OCI-LY7 (cell line): ENCODE results near the gene ZNF827. TPM values are rescaled to one million over a fixed set of nuclear protein-coding genes. Genes with fewer than 3 reads are reported as not detected.

Experiments used
- BruUV-seq: library from RNA; stranded (reverse); fragments of 400-500 nt; replicated peaks from 2 replicates; lab custom pipeline; 2021; lab: Mats Ljungman, UMichigan
- CTCF ChIA-PET: fragments of 300-600 bp; sonication (Branson Sonifier 250); formaldehyde crosslinking; loops from one replicate; lab custom pipeline; 2022; ENCODE audit warnings: antibody characterized with exemption; ENCODE audit not compliant: unreplicated experiment; lab: Charles Lee
- POLR2A ChIA-PET: fragments of 300-600 bp; sonication (Branson Sonifier 250); formaldehyde crosslinking; loops from one replicate; lab custom pipeline; 2022; ENCODE audit warnings: antibody characterized with exemption; lab: Charles Lee
- DNase-seq: peaks from one replicate; pipeline ENCODE4 v3.0.0-alpha.2; 2015; ENCODE audit warnings: low spot score
- H2AFZ ChIP-seq: fragments of 200-600 bp; sonication (generic), shearing (Covaris generic); 2 replicates; pipeline ENCODE4 v1.6.1; 2014; ENCODE audit warnings: mild to moderate bottlenecking, antibody characterized with exemption, low read length, moderate library complexity
- H3K27ac ChIP-seq: fragments of 200-600 bp; sonication (generic); 2 replicates; pipeline ENCODE4 v1.5.1; 2014; ENCODE audit warnings: mixed run types, low read depth, mild to moderate bottlenecking, moderate library complexity, low read length, inconsistent platforms; ENCODE audit not compliant: poor library complexity, severe bottlenecking
- H3K36me3 ChIP-seq: fragments of 200-600 bp; sonication (generic); 2 replicates; pipeline ENCODE4 v1.6.1; 2014; ENCODE audit warnings: mild to moderate bottlenecking, antibody characterized with exemption, low read length, moderate library complexity, mixed read lengths; ENCODE audit not compliant: insufficient read depth
- H3K4me1 ChIP-seq: fragments of 200-600 bp; sonication (generic); 2 replicates; pipeline ENCODE4 v1.5.1; 2014; ENCODE audit warnings: mild to moderate bottlenecking, low read length; ENCODE audit not compliant: insufficient read depth, poor library complexity, severe bottlenecking
- H3K4me2 ChIP-seq: fragments of 200-600 bp; sonication (generic); 2 replicates; pipeline ENCODE4 v1.6.1; 2014; ENCODE audit warnings: mild to moderate bottlenecking, low read length
- H3K4me3 ChIP-seq: fragments of 200-600 bp; sonication (generic); 2 replicates; pipeline ENCODE4 v1.5.1; 2014; ENCODE audit warnings: mild to moderate bottlenecking, low read depth, low read length; ENCODE audit not compliant: poor library complexity, severe bottlenecking
- H3K79me2 ChIP-seq: fragments of 200-600 bp; sonication (generic); 2 replicates; pipeline ENCODE4 v1.6.1; 2016; ENCODE audit warnings: low read depth, mild to moderate bottlenecking, low read length, moderate library complexity, mixed read lengths; ENCODE audit not compliant: insufficient read depth
- H3K9me2 ChIP-seq: fragments of 200-600 bp; sonication (generic); 2 replicates; pipeline ENCODE4 v1.6.1; 2016; ENCODE audit warnings: mild to moderate bottlenecking, low read length, mixed read lengths; ENCODE audit not compliant: insufficient read depth
- H3K9me3 ChIP-seq: fragments of 200-600 bp; sonication (generic); 2 replicates; pipeline ENCODE4 v1.6.1; 2014; ENCODE audit warnings: mild to moderate bottlenecking, mixed run types, low read length, mixed read lengths
- H4K20me1 ChIP-seq: fragments of 200-600 bp; sonication (generic); 2 replicates; pipeline ENCODE4 v1.6.1; 2014; ENCODE audit warnings: mild to moderate bottlenecking, antibody characterized with exemption, low read length, moderate library complexity, mixed read lengths; ENCODE audit not compliant: insufficient read depth
- CTCF ChIP-seq: fragments of 200-600 bp; sonication (generic); conservative IDR thresholded peaks from 2 replicates; pipeline ENCODE4 v1.5.1; 2014; ENCODE audit warnings: mild to moderate bottlenecking, antibody characterized with exemption, low read length, moderate library complexity, mixed read lengths
- EZH2phosphoT487 ChIP-seq: fragments of 200-600 bp; sonication (generic); IDR thresholded peaks from 2 replicates; pipeline ENCODE4 v1.6.1; 2018; ENCODE audit warnings: low read depth, borderline replicate concordance, mild to moderate bottlenecking, mixed run types, antibody characterized with exemption, low read length, moderate library complexity, mixed read lengths
- intact Hi-C: fragments of 100-400 bp; cut with micrococcal nuclease; formaldehyde crosslinking; loops from one replicate; pipeline ENCODE4 v1.10.0; 2022; ENCODE audit not compliant: unreplicated experiment
- total RNA-seq, 2 experiments: library from RNA; depleted of rRNA in 1 of 2; stranded (reverse); fragments of >200 nt in 1 of 2; shearing (Covaris generic) in 1 of 2; gene quantifications; 2 replicates each; pipeline ENCODE4 v1.2.3, GENCODE V29; 2014 to 2022

Gene ZNF827
- total RNA-seq, 2 experiments from 2014 or later, result 15.1 to 42.9 TPM

- H3K27ac ChIP-seq, result no peak overlapping the region
- no TSS peak for BruUV-seq
- H3K9me3 ChIP-seq, result no peaks in the 10 kb centered on the region
- peaks cover 89% of the 10 kb centered on the region for H3K36me3 ChIP-seq
- TF ChIP-seq CTCF (peak; percentile 53), EZH2phosphoT487 (no peak)
- intact Hi-C loops, result no loop called here
- peak; percentile 13 for DNase-seq
- CTCF ChIA-PET, result no interaction called here
- H3K4me2 ChIP-seq, result no peak overlapping the region
- H3K4me1 ChIP-seq, result peaks cover 23% of the 10 kb centered on the region
- H2AFZ ChIP-seq, result no peak overlapping the region
- POLR2A ChIA-PET, result interaction anchor here (0.7 to 2.7 kb wide), 10 partner anchors 8 to 559 kb away, joined by 3 to 9 read pairs (median 4); no protein-coding TSS in a partner anchor
- peaks cover 12% of the 10 kb centered on the region; the same call in 1 of the 2 replicates for H4K20me1 ChIP-seq
- H3K4me3 ChIP-seq, result no peak overlapping the region
- no peaks in the 10 kb centered on the region for H3K9me2 ChIP-seq
- H3K79me2 ChIP-seq, result peaks cover 17% of the 10 kb centered on the region; the same call in 1 of the 2 replicates
These were observed 50.2 kb downstream of the ZNF827 start for GRCh38 chr4:145888393-145888792.

DNA sequence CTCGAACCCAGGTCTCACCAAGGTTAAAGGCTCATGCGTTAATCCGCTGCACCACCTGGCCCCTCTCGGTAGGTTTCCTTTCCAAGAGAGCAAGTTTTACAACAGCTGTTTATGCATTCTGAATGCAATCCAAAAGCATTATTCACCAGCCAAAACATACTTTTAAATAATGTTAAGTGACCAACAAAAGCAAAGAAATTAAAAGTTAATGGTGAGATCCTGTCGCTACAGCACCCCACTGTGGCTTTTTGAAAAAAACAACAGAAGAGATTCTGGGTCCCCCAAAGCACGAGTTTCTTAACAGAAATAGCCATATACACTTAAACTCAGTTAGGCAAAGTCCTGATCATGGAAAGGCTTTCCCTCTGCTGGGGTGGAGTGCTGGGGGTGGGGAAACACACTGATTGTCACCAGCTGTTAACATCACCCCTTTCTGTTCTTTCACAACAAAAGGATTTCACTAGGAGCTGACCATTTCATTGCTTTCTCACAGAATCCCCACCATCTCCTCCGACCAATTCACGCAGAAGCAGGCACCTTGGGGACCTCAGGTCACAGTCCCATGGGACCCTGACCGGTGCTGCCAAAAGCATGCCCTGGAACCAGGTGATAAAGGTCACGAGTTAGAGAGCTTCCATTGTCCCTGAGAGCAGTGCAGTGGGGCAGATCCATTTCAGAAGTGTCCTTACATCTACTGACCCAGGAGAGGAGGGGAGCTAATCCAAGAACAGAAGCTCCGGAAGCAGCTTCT, 51.2 kb downstream of the ZNF827 start:
- peaks cover 97% of the 10 kb centered on the region for H3K36me3 ChIP-seq
- TF ChIP-seq CTCF (no peak), EZH2phosphoT487 (no peak)
- no TSS peak for BruUV-seq
- ChIA-PET POLR2A (interaction anchor here (0.6 to 2.7 kb wide), 8 partner anchors 8 to 55 kb away, joined by 3 to 9 read pairs (median 5); no protein-coding TSS in a partner anchor), CTCF (no interaction called here)
- peaks cover 13% of the 10 kb centered on the region; the same call in 1 of the 2 replicates for H4K20me1 ChIP-seq
- H2AFZ ChIP-seq, result no peak overlapping the region
- H3K4me2 ChIP-seq, result peak overlapping the region; percentile 19; the same call in 1 of the 2 replicates
- no peaks in the 10 kb centered on the region for H3K9me3 ChIP-seq
- peak; percentile 26 for DNase-seq
- intact Hi-C loops, result no loop called here
- H3K27ac ChIP-seq, result no peak overlapping the region
- peaks cover 28% of the 10 kb centered on the region for H3K4me1 ChIP-seq
- H3K9me2 ChIP-seq, result no peaks in the 10 kb centered on the region
- no peak overlapping the region for H3K4me3 ChIP-seq
- H3K79me2 ChIP-seq, result peaks cover 8% of the 10 kb centered on the region; the same call in 1 of the 2 replicates
